H9 (cell line): ENCODE data around the gene KIF6. TPM values are rescaled to one million over a fixed set of nuclear protein-coding genes. Genes with fewer than 3 reads are reported as not detected.

ENCODE experiments used
- DNase-seq: peaks from one replicate; pipeline ENCODE4 v3.0.0-alpha.2; 2017
- H2AFZ ChIP-seq: one replicate; pipeline ENCODE4 v1.6.1; 2013; ENCODE audit warnings: mild to moderate bottlenecking, low read length, control low read depth, moderate library complexity
- H2AK5ac ChIP-seq: 2 replicates; pipeline ENCODE4 v1.6.1; 2013; ENCODE audit warnings: low read length, control low read depth, mixed read lengths; ENCODE audit not compliant: insufficient read length
- H2BK120ac ChIP-seq: one replicate; pipeline ENCODE4 v1.6.1; 2013; ENCODE audit warnings: low read depth, mild to moderate bottlenecking, low read length, control low read depth, inconsistent platforms; ENCODE audit not compliant: poor library complexity, severe bottlenecking
- H2BK12ac ChIP-seq: 2 replicates; pipeline ENCODE4 v1.6.1; 2013; ENCODE audit warnings: low read length, control low read depth, mixed read lengths, low read depth; ENCODE audit not compliant: insufficient read length
- H2BK15ac ChIP-seq: 2 replicates; pipeline ENCODE4 v1.6.1; 2013; ENCODE audit warnings: low read depth, low read length, control low read depth
- H2BK20ac ChIP-seq: one replicate; pipeline ENCODE4 v1.6.1; 2013; ENCODE audit warnings: low read depth, mild to moderate bottlenecking, low read length, control low read depth, inconsistent platforms; ENCODE audit not compliant: poor library complexity, severe bottlenecking
- H2BK5ac ChIP-seq: 2 replicates; pipeline ENCODE4 v1.6.1; 2013; ENCODE audit warnings: low read length, control low read depth, mixed read lengths; ENCODE audit not compliant: insufficient read length
- H3K14ac ChIP-seq: 2 replicates; pipeline ENCODE4 v1.6.1; 2013; ENCODE audit warnings: low read length, control low read depth; ENCODE audit not compliant: insufficient read depth
- H3K18ac ChIP-seq: 2 replicates; pipeline ENCODE4 v1.6.1; 2013; ENCODE audit warnings: low read depth, mild to moderate bottlenecking, mixed read lengths, low read length, control low read depth; ENCODE audit not compliant: insufficient read length
- H3K23ac ChIP-seq: 2 replicates; pipeline ENCODE4 v1.6.1; 2013; ENCODE audit warnings: low read length, control low read depth, mixed read lengths, low read depth; ENCODE audit not compliant: insufficient read length
- H3K23me2 ChIP-seq: 2 replicates; pipeline ENCODE4 v1.6.1; 2013; ENCODE audit warnings: low read depth, mild to moderate bottlenecking, mixed read lengths, low read length, control low read depth; ENCODE audit not compliant: insufficient read length, poor library complexity, severe bottlenecking
- H3K27ac ChIP-seq: 2 replicates; pipeline ENCODE4 v1.5.1; 2013; ENCODE audit warnings: low read length, control low read depth, mixed read lengths, low read depth; ENCODE audit not compliant: insufficient read length
- H3K27me3 ChIP-seq: 2 replicates; pipeline ENCODE4 v1.6.1; 2013; ENCODE audit warnings: low read length, control low read depth, inconsistent platforms; ENCODE audit not compliant: insufficient read depth
- H3K4ac ChIP-seq: 2 replicates; pipeline ENCODE4 v1.6.1; 2013; ENCODE audit warnings: low read depth, mild to moderate bottlenecking, control low read depth, inconsistent platforms, low read length, moderate library complexity
- H3K4me1 ChIP-seq: 2 replicates; pipeline ENCODE4 v1.6.1; 2013; ENCODE audit warnings: low read length, control low read depth, inconsistent platforms; ENCODE audit not compliant: insufficient read depth
- H3K4me2 ChIP-seq: 2 replicates; pipeline ENCODE4 v1.6.1; 2013; ENCODE audit warnings: low read length, control low read depth, mixed read lengths; ENCODE audit not compliant: insufficient read length, insufficient read depth
- H3K56ac ChIP-seq: 2 replicates; pipeline ENCODE4 v1.6.1; 2013; ENCODE audit warnings: low read depth, mild to moderate bottlenecking, mixed read lengths, low read length, control low read depth; ENCODE audit not compliant: insufficient read length
- H3K79me1 ChIP-seq: 2 replicates; pipeline ENCODE4 v1.6.1; 2013; ENCODE audit warnings: low read depth, mild to moderate bottlenecking, moderate library complexity, low read length, control low read depth, inconsistent platforms; ENCODE audit not compliant: insufficient read depth, poor library complexity, severe bottlenecking
- H3K79me2 ChIP-seq: 2 replicates; pipeline ENCODE4 v1.6.1; 2013; ENCODE audit warnings: low read length, control low read depth, inconsistent platforms; ENCODE audit not compliant: insufficient read depth
- H3K9ac ChIP-seq: 2 replicates; pipeline ENCODE4 v1.6.1; 2013; ENCODE audit warnings: low read length, control low read depth, mixed read lengths; ENCODE audit not compliant: insufficient read length; ENCODE audit errors: extremely low read depth
- H3K9me3 ChIP-seq: one replicate; pipeline ENCODE4 v1.6.1; 2013; ENCODE audit warnings: low read depth, low read length, inconsistent platforms; ENCODE audit not compliant: control insufficient read depth
- H3T11ph ChIP-seq: one replicate; pipeline ENCODE4 v1.6.1; 2013; ENCODE audit warnings: mild to moderate bottlenecking, low read length, control low read depth, inconsistent platforms
- H4K20me1 ChIP-seq: one replicate; pipeline ENCODE4 v1.6.1; 2013; ENCODE audit not compliant: control insufficient read depth, insufficient read length, insufficient read depth
- H4K5ac ChIP-seq: 2 replicates; pipeline ENCODE4 v1.6.1; 2013; ENCODE audit warnings: low read depth, mild to moderate bottlenecking, mixed read lengths, low read length, control low read depth; ENCODE audit not compliant: insufficient read length
- H4K8ac ChIP-seq: replicated peaks from 2 replicates; pipeline ENCODE4 v1.6.1; 2013; ENCODE audit warnings: low read length, control low read depth, mixed read lengths, low read depth; ENCODE audit not compliant: insufficient read length
- H4K91ac ChIP-seq: 2 replicates; pipeline ENCODE4 v1.6.1; 2013; ENCODE audit warnings: low read depth, mild to moderate bottlenecking, moderate library complexity, mixed read lengths, low read length, control low read depth; ENCODE audit not compliant: insufficient read length
- H3K27ac Mint-ChIP-seq, 3 experiments: 2 replicates in 2 of 3; 3 replicates in 1 of 3; pipeline ENCODE4 v1.8.0; 2020 to 2021; ENCODE audit warnings: mixed read lengths in 3 of 3, mild to moderate bottlenecking in 1 of 3, moderate library complexity in 1 of 3
- H3K27me3 Mint-ChIP-seq: 2 replicates; pipeline ENCODE4 v1.8.0; 2021; ENCODE audit warnings: low read depth, mild to moderate bottlenecking, moderate library complexity, mixed read lengths
- H3K36me3 Mint-ChIP-seq, 3 experiments: 2 replicates in 2 of 3; 3 replicates in 1 of 3; pipeline ENCODE4 v1.8.0; 2020 to 2021; ENCODE audit warnings: low read depth in 3 of 3, mixed read lengths in 3 of 3; ENCODE audit not compliant: insufficient read depth in 1 of 3
- H3K4me1 Mint-ChIP-seq, 2 experiments: 2 replicates each; pipeline ENCODE4 v1.8.0; 2020; ENCODE audit warnings: mixed read lengths in 2 of 2
- H3K4me3 Mint-ChIP-seq, 2 experiments: 2 replicates in 1 of 2; 3 replicates in 1 of 2; pipeline ENCODE4 v1.8.0; 2020 to 2021; ENCODE audit warnings: mild to moderate bottlenecking in 2 of 2, mixed read lengths in 2 of 2, moderate library complexity in 1 of 2
- H3K9me3 Mint-ChIP-seq, 2 experiments: 2 replicates in 1 of 2; 3 replicates in 1 of 2; pipeline ENCODE4 v1.8.0; 2020; ENCODE audit warnings: mild to moderate bottlenecking in 2 of 2, mixed read lengths in 2 of 2, moderate library complexity in 1 of 2
- WGBS: extraction: QIAGEN DNeasy Blood & Tissue Kit; methylation state at CpG from one replicate; pipeline ENCODE4 v1.1.7; 2013; ENCODE audit warnings: missing lambda C conversion rate, low lambda C conversion rate, mixed read lengths; ENCODE audit not compliant: insufficient read length; ENCODE audit errors: extremely low coverage; 5-methylcytosine and 5-hydroxymethylcytosine counted together
- total RNA-seq: library from RNA; stranded (reverse); gene quantifications from 2 replicates; pipeline ENCODE4 v1.2.1, GENCODE V29; 2021
- TF ChIP-seq, protein P1 (sequence below): fragments of 200-600 bp; sonication (generic); conservative IDR thresholded peaks from 3 replicates; pipeline ENCODE4 v1.8.0; 2021; ENCODE audit warnings: antibody characterized with exemption, mild to moderate bottlenecking

KIF6 gene
- total RNA-seq, 1 experiment from 2014 or later, result 0.63 TPM

DNA sequence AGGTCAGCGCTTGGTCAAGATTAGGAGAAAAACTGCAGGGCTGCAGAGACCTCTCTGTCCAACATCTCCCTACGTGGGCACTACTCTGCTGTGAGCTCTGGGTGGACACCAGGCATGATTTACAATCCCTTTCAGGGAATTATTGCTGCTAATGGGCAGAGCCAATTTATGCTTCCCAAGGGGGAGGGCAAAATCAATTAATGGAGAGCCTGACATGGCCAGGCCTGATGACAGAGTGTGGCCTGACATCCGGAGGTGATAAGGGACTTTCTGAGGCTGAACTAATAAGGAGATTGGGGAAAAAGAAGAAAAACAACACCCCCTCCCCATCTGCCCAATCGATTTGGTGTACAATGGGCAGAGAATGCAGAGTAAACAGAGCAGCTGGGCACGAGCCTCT is 397.7 kb downstream of the KIF6 start:
- Histone ChIP-seq H2AK5ac (no peak overlapping the region), H2BK12ac (no peak overlapping the region), H3K4me2 (no peak overlapping the region), H3K56ac (no peak overlapping the region), H2BK120ac (no peak overlapping the region), H3K23me2 (no peaks in the 10 kb centered on the region), H3K9me3 (no peaks in the 10 kb centered on the region), H3K79me1 (no peaks in the 10 kb centered on the region), H3T11ph (no peak overlapping the region), H3K27ac (no peak overlapping the region), H3K4me1 (no peaks in the 10 kb centered on the region), H4K20me1 (no peaks in the 10 kb centered on the region), H3K9ac (no peak overlapping the region), H3K4ac (no peak overlapping the region), H3K14ac (no peak overlapping the region; the same call in 1 of the 2 replicates), H2BK5ac (no peak overlapping the region), H3K79me2 (no peaks in the 10 kb centered on the region), H4K8ac (no peak overlapping the region), H3K23ac (no peak overlapping the region), H2AFZ (no peak overlapping the region), H2BK20ac (no peak overlapping the region), H4K91ac (no peak overlapping the region), H2BK15ac (no peak overlapping the region), H3K27me3 (no peaks in the 10 kb centered on the region; the same call in 1 of the 2 replicates), H4K5ac (no peak overlapping the region), H3K18ac (no peak overlapping the region)
- H3K27ac Mint-ChIP-seq, result no peak overlapping the region; a peak in 1 of 7 replicates
- H3K4me1 Mint-ChIP-seq, result no peaks in the 10 kb centered on the region
- H3K9me3 Mint-ChIP-seq, result no peaks in the 10 kb centered on the region
- no peak for DNase-seq
- no peak overlapping the region for H3K4me3 Mint-ChIP-seq
- H3K36me3 Mint-ChIP-seq, result no peaks in the 10 kb centered on the region; a peak in 1 of 7 replicates
- TF ChIP-seq, protein P1, sequence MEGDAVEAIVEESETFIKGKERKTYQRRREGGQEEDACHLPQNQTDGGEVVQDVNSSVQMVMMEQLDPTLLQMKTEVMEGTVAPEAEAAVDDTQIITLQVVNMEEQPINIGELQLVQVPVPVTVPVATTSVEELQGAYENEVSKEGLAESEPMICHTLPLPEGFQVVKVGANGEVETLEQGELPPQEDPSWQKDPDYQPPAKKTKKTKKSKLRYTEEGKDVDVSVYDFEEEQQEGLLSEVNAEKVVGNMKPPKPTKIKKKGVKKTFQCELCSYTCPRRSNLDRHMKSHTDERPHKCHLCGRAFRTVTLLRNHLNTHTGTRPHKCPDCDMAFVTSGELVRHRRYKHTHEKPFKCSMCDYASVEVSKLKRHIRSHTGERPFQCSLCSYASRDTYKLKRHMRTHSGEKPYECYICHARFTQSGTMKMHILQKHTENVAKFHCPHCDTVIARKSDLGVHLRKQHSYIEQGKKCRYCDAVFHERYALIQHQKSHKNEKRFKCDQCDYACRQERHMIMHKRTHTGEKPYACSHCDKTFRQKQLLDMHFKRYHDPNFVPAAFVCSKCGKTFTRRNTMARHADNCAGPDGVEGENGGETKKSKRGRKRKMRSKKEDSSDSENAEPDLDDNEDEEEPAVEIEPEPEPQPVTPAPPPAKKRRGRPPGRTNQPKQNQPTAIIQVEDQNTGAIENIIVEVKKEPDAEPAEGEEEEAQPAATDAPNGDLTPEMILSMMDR, result no peak
- H3K27me3 Mint-ChIP-seq, result peaks cover 46% of the 10 kb centered on the region
- WGBS, result no CpG with 5 or more reads among the region's 5 CpGs
